ENCODE results near the gene CPA5. TPM values are rescaled to one million over a fixed set of nuclear protein-coding genes. Genes with fewer than 3 reads are reported as not detected.

The CPA5 gene
- total RNA-seq, 2 donors from 2014 or later, result not detected

DNA sequence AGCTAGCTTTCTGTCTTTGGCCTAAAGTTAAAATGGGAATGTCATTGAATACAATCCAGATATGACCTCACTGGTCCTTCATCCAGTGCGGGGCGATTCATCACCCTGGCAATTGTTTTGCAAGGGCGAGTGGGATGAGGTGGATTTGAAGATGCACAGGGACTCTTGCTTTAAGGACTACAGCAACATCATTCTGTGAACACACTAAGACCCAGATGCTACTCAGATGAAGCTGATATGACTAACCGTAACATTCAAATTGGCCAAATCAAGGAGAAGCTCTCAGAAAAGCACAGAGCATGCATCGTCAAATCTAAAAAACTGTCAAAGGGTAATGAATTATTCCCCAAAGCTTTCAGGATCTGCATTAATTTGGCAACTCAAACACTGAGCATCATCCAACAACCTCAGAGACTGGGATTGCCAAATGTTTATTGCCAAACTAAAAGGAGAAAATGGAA lies 48.5 kb downstream of the CPA5 start:
- DNase-seq, result no peak
- Histone ChIP-seq H3K4me3 (no peak overlapping the region), H3K27ac (no peak overlapping the region), H3K36me3 (no peaks in the 10 kb centered on the region), H3K9ac (ENCODE audit: low read depth in 2 of 2, low read length in 2 of 2) (no peak overlapping the region), H3K9me3 (no peaks in the 10 kb centered on the region), H3K4me1 (no peaks in the 10 kb centered on the region), H3K27me3 (no peaks in the 10 kb centered on the region)
- intact Hi-C loops (cut with DNase I), result no loop called here
- TF ChIP-seq, protein P1, sequence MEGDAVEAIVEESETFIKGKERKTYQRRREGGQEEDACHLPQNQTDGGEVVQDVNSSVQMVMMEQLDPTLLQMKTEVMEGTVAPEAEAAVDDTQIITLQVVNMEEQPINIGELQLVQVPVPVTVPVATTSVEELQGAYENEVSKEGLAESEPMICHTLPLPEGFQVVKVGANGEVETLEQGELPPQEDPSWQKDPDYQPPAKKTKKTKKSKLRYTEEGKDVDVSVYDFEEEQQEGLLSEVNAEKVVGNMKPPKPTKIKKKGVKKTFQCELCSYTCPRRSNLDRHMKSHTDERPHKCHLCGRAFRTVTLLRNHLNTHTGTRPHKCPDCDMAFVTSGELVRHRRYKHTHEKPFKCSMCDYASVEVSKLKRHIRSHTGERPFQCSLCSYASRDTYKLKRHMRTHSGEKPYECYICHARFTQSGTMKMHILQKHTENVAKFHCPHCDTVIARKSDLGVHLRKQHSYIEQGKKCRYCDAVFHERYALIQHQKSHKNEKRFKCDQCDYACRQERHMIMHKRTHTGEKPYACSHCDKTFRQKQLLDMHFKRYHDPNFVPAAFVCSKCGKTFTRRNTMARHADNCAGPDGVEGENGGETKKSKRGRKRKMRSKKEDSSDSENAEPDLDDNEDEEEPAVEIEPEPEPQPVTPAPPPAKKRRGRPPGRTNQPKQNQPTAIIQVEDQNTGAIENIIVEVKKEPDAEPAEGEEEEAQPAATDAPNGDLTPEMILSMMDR (IDR thresholded peaks at IDR 0.05), result no peak

DNA sequence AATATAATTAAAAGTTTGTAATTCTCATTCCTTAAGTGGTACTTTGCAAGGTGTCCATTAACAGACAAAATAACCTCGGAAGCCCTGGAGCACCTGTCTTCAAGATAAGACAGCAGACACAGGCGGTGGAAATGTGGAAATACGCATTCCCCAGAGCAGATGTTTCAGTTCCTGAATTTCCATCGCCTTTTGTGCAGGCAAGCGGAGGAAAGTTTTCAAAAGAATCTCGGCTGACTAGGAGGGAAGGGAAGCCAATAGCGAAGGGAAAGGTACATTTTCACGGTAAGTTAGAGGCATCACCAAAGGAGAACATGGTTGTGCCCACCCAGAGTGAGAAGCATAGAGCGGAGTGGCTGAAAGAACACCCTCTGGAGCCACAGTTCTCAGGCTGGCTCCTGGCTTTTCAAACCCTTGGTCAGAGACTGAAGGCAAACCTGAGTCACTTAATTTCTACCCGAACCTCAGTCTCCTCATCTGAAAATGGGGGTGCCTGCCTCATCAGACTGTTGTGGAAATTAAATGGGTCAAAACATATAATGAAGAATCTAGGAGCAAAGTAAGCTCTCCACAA lies 49.3 kb downstream of the CPA5 start:
- no peak for DNase-seq
- H3K36me3 ChIP-seq, result no peaks in the 10 kb centered on the region
- TF ChIP-seq, protein P1 (IDR thresholded peaks at IDR 0.05), result no peak
- no peak overlapping the region for H3K27ac ChIP-seq
- no peaks in the 10 kb centered on the region for H3K27me3 ChIP-seq
- H3K4me1 ChIP-seq, result no peaks in the 10 kb centered on the region
- intact Hi-C loops (cut with DNase I), result no loop called here
- H3K9ac ChIP-seq (ENCODE audit: low read depth in 2 of 2, low read length in 2 of 2), result no peak overlapping the region
- no peaks in the 10 kb centered on the region for H3K9me3 ChIP-seq
- H3K4me3 ChIP-seq, result no peak overlapping the region

DNA sequence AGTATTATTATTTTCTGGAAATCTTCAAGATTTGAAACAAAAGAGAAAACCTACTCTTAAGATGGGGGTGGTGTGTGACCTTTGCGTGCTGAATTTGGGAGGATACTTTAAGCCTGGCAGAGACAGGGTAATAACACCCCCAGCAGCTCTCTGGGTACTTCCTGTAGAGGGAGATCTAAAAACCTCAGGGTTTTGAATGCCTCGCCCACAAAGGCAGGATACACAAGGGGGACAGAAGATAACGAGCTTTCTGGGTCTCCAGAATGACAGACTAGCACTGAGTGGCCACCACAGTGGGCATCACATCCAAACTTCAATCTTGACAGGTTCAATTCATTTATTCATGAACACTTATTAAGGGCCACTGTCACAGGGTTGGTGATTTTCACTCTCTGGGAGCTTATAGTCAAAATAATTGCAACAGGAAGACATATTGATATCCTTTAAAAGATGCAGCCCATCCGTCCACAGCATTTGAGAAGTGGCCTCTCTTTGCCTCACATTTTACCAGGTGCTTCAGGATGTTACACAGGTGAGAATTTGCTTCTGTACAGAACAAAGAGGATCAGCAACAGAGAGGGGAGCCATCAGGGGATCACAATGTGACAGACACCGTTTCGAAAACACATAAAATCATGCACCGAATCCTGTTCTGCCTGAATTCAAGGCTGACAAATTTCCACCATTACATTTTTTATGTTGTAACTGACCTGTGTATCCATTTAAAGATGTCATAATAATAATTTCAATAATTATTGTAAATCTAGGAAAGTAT lies 50.0 kb downstream of the CPA5 start:
- no peak overlapping the region for H3K27ac ChIP-seq
- H3K9ac ChIP-seq (ENCODE audit: low read depth in 2 of 2, low read length in 2 of 2), result no peak overlapping the region
- TF ChIP-seq, protein P1 (IDR thresholded peaks at IDR 0.05), result no peak
- no peak overlapping the region for H3K4me3 ChIP-seq
- intact Hi-C loops (cut with DNase I), result no loop called here
- H3K4me1 ChIP-seq, result no peaks in the 10 kb centered on the region
- no peaks in the 10 kb centered on the region for H3K27me3 ChIP-seq
- H3K36me3 ChIP-seq, result no peaks in the 10 kb centered on the region
- no peaks in the 10 kb centered on the region for H3K9me3 ChIP-seq
- DNase-seq, result no peak

DNA sequence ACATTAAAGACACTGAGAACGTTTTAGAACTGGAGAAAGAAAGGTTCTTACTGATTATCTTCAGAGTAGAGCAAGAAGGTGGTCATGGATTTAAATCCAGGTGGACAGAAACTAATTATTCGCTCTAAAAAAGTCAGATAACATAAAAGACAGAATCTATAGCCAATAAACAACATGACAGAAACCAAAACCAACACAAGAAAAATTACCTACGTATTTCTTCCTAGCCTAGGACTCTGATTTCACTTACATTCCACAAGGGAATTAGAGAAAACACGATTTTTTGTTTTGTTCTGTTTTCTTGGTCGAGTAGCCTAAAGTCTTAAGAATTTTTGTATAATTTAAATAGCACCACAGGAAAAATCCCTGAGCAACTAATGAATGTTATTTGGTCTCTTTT lies 50.8 kb downstream of the CPA5 start:
- no peak overlapping the region for H3K27ac ChIP-seq
- intact Hi-C loops (cut with DNase I), result no loop called here

DNA sequence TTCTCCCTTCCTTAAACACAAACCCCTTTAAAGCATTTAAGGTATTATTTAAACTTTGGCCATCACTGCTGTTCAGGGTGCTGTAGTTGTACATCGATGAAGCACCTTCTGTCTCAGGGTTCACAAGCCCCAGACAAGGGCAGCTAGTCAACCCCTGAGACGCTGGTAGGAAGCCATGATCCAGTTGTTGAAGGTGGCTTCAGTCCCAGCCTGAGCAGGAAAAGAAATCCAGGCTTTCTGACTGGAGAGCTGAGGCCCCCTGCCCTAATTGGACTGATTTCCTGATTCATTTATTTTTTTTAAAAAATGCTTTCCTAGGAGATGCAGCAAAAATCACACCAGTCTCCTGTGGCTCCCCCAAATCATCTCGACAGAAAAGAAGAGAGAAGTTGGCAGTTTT lies 51.5 kb downstream of the CPA5 start:
- Histone ChIP-seq H3K9me3 (no peaks in the 10 kb centered on the region), H3K4me3 (no peak overlapping the region), H3K36me3 (no peaks in the 10 kb centered on the region), H3K27me3 (no peaks in the 10 kb centered on the region), H3K9ac (ENCODE audit: low read depth in 2 of 2, low read length in 2 of 2) (no peak overlapping the region), H3K4me1 (no peaks in the 10 kb centered on the region), H3K27ac (no peak overlapping the region)
- no peak for DNase-seq
- TF ChIP-seq, protein P1 (IDR thresholded peaks at IDR 0.05), result no peak
- intact Hi-C loops (cut with DNase I), result no loop called here

More for the DNA sequence above, 50.8 kb downstream of the CPA5 start:
- Histone ChIP-seq H3K9me3 (no peaks in the 10 kb centered on the region), H3K4me3 (no peak overlapping the region), H3K27me3 (no peaks in the 10 kb centered on the region), H3K4me1 (no peaks in the 10 kb centered on the region), H3K36me3 (no peaks in the 10 kb centered on the region), H3K9ac (ENCODE audit: low read depth in 2 of 2, low read length in 2 of 2) (no peak overlapping the region)
- TF ChIP-seq, protein P1 (IDR thresholded peaks at IDR 0.05), result no peak
- DNase-seq, result no peak

Data from colonic mucosa (tissue), 4 donors.